Measurements from ENCODE around the gene R3HCC1L. TPM values are rescaled to one million over a fixed set of nuclear protein-coding genes. Genes with fewer than 3 reads are reported as not detected.
"Not testable (repeated sequence)": the region's sequence is repeated elsewhere in the genome, so short reads cannot be mapped to it uniquely, and the experiment has no call there.

Gene R3HCC1L
- total RNA-seq, 1 donor from 2014 or later = 11.3 TPM

GRCh38 chr10:98170249-98171117 lies 36.0 kb downstream of the R3HCC1L start:
- DNase-seq (ENCODE audit: extremely low spot score, unreplicated experiment) = no peak
- TF ChIP-seq CTCF (IDR thresholded peaks at IDR 0.05) = peak; percentile 78
- Mint-ChIP-seq H3K27me3 (ENCODE audit: unreplicated experiment) (no peaks in the 10 kb centered on the region), H3K9me3 (ENCODE audit: unreplicated experiment) (no peaks in the 10 kb centered on the region), H3K27ac (ENCODE audit: unreplicated experiment) (no peak overlapping the region), H3K36me3 (ENCODE audit: unreplicated experiment) (peaks cover 17% of the 10 kb centered on the region), H3K4me1 (ENCODE audit: unreplicated experiment) (no peaks in the 10 kb centered on the region), H3K4me3 (ENCODE audit: unreplicated experiment) (no peak overlapping the region)

- Mint-ChIP-seq H3K27me3 (ENCODE audit: unreplicated experiment) (no peaks in the 10 kb centered on the region), H3K4me3 (ENCODE audit: unreplicated experiment) (no peak overlapping the region), H3K36me3 (ENCODE audit: unreplicated experiment) (peaks cover 16% of the 10 kb centered on the region), H3K27ac (ENCODE audit: unreplicated experiment) (no peak overlapping the region), H3K4me1 (ENCODE audit: unreplicated experiment) (no peaks in the 10 kb centered on the region), H3K9me3 (ENCODE audit: unreplicated experiment) (no peaks in the 10 kb centered on the region)
- TF ChIP-seq CTCF (IDR thresholded peaks at IDR 0.05) = no peak
- no peak for DNase-seq (ENCODE audit: extremely low spot score, unreplicated experiment)
These were observed 37.6 kb downstream of the R3HCC1L start for GRCh38 chr10:98172073-98172472.

- no peaks in the 10 kb centered on the region for H3K9me3 Mint-ChIP-seq (ENCODE audit: unreplicated experiment)
- no peak for DNase-seq (ENCODE audit: extremely low spot score, unreplicated experiment)
- TF ChIP-seq CTCF (IDR thresholded peaks at IDR 0.05) = no peak
- H3K4me1 Mint-ChIP-seq (ENCODE audit: unreplicated experiment) = no peaks in the 10 kb centered on the region
- H3K36me3 Mint-ChIP-seq (ENCODE audit: unreplicated experiment) = peaks cover 15% of the 10 kb centered on the region
- no peak overlapping the region for H3K27ac Mint-ChIP-seq (ENCODE audit: unreplicated experiment)
- H3K27me3 Mint-ChIP-seq (ENCODE audit: unreplicated experiment) = no peaks in the 10 kb centered on the region
- no peak overlapping the region for H3K4me3 Mint-ChIP-seq (ENCODE audit: unreplicated experiment)
These were observed 38.0 kb downstream of the R3HCC1L start for GRCh38 chr10:98172495-98172894.

- Mint-ChIP-seq H3K27me3 (ENCODE audit: unreplicated experiment) (no peaks in the 10 kb centered on the region), H3K27ac (ENCODE audit: unreplicated experiment) (no peak overlapping the region), H3K9me3 (ENCODE audit: unreplicated experiment) (no peaks in the 10 kb centered on the region), H3K4me1 (ENCODE audit: unreplicated experiment) (no peaks in the 10 kb centered on the region), H3K36me3 (ENCODE audit: unreplicated experiment) (peaks cover 17% of the 10 kb centered on the region), H3K4me3 (ENCODE audit: unreplicated experiment) (no peak overlapping the region)
- no peak for TF ChIP-seq CTCF (IDR thresholded peaks at IDR 0.05)
- DNase-seq (ENCODE audit: extremely low spot score, unreplicated experiment) = no peak
These were observed 38.8 kb downstream of the R3HCC1L start for GRCh38 chr10:98173260-98173659.

- H3K27me3 Mint-ChIP-seq (ENCODE audit: unreplicated experiment); H3K27ac Mint-ChIP-seq (ENCODE audit: unreplicated experiment); H3K4me3 Mint-ChIP-seq (ENCODE audit: unreplicated experiment); DNase-seq (ENCODE audit: extremely low spot score, unreplicated experiment); H3K4me1 Mint-ChIP-seq (ENCODE audit: unreplicated experiment): not testable (repeated sequence)
- Mint-ChIP-seq H3K36me3 (ENCODE audit: unreplicated experiment) (peaks cover 56% of the 10 kb centered on the region), H3K9me3 (ENCODE audit: unreplicated experiment) (peaks cover 10% of the 10 kb centered on the region)
These were observed 48.0 kb downstream of the R3HCC1L start for GRCh38 chr10:98182351-98182915.
